Ectodermal cell (in vitro differentiated cells): ENCODE results near the gene TBC1D32.

Experiments used
- H3K27ac ChIP-seq: 2 replicates; pipeline ENCODE4 v1.7.0; 2013; ENCODE audit warnings: mild to moderate bottlenecking, low read depth, low read length; ENCODE audit not compliant: insufficient read depth, poor library complexity, severe bottlenecking
- H3K27me3 ChIP-seq: 2 replicates; pipeline ENCODE4 v1.7.0; 2013; ENCODE audit warnings: mild to moderate bottlenecking, low read length; ENCODE audit not compliant: insufficient read depth, control insufficient read depth, poor library complexity, severe bottlenecking
- H3K36me3 ChIP-seq: one replicate; pipeline ENCODE4 v1.7.0; 2013; ENCODE audit warnings: low read length; ENCODE audit not compliant: control insufficient read depth, insufficient read depth
- H3K4me1 ChIP-seq: one replicate; pipeline ENCODE4 v1.7.0; 2013; ENCODE audit warnings: low read length; ENCODE audit not compliant: control insufficient read depth, insufficient read depth
- H3K4me3 ChIP-seq: 2 replicates; pipeline ENCODE4 v1.7.0; 2013; ENCODE audit warnings: low read depth, low read length, control low read depth; ENCODE audit not compliant: insufficient read depth
- H3K9me3 ChIP-seq: 2 replicates; pipeline ENCODE4 v1.7.0; 2013; ENCODE audit warnings: mild to moderate bottlenecking, low read length, moderate library complexity; ENCODE audit not compliant: control insufficient read depth
- WGBS, 2 experiments: methylation state at CpG; one replicate each; pipeline ENCODE4 v1.1.7; 2013; ENCODE audit warnings: missing lambda C conversion rate in 2 of 2; 5-methylcytosine and 5-hydroxymethylcytosine counted together

TBC1D32 gene

DNA sequence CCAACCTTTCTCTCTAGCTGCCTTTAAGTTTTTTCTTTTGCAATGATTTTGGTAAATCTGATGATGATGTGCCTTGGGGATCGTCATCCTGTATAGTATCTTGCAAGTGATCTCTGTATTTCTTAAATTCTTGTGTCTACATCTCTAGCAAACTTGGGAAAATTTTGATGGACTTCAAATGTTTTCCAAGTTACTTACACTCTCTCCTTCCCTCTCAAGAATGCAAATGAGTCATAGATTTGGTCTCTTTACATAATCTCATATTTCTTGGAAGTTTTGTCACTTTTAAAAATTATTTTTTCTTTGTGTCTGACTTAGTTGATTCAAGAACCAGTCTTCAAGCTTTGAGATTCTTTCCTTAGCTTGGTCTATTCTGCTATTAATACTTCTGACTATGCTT lies 176.4 kb downstream of the TBC1D32 start:
- no peaks in the 10 kb centered on the region for H3K4me1 ChIP-seq

GRCh38 chr6:121143476-121143875 lies 190.8 kb downstream of the TBC1D32 start:
- Histone ChIP-seq H3K27me3 (no peaks in the 10 kb centered on the region), H3K4me1 (no peaks in the 10 kb centered on the region), H3K9me3 (no peaks in the 10 kb centered on the region), H3K27ac (no peak overlapping the region), H3K36me3 (no peaks in the 10 kb centered on the region), H3K4me3 (no peak overlapping the region)
- WGBS, 2 experiments, result 88 to 93% methylated on average over 2 of the region's 2 CpGs

More for the DNA sequence above, 176.4 kb downstream of the TBC1D32 start:
- H3K9me3 ChIP-seq, result no peaks in the 10 kb centered on the region
- WGBS, 2 experiments, result 89 to 100% methylated on average over 1 of the region's 1 CpG
- H3K27ac ChIP-seq, result no peak overlapping the region
- no peak overlapping the region for H3K4me3 ChIP-seq
- peaks cover 24% of the 10 kb centered on the region for H3K36me3 ChIP-seq
- H3K27me3 ChIP-seq, result no peaks in the 10 kb centered on the region

DNA sequence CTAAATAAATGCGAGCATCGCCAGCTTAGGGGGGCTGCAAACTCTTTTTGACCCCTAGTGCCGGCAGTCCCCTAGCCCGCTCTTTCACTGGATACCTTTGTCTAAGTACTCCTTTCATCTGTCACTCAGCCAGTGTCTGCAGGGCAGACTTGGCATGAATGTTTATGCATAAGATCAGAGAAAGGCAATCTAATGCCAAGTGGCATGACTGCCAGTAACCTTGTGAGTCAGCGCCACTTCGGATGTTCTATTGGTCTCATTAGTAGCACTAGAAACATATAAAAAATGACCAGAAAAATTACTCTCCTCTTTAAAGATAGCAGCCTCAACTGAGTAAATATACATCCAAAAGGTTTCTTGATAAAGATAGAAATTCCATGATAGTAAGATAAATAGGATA lies 192.2 kb downstream of the TBC1D32 start:
- Histone ChIP-seq H3K4me1 (no peaks in the 10 kb centered on the region), H3K27me3 (no peaks in the 10 kb centered on the region), H3K4me3 (no peak overlapping the region), H3K36me3 (no peaks in the 10 kb centered on the region), H3K9me3 (no peaks in the 10 kb centered on the region), H3K27ac (no peak overlapping the region)
- WGBS, 2 experiments, result 95 to 97% methylated on average over 6 of the region's 6 CpGs

GRCh38 chr6:121135425-121135824 lies 198.9 kb downstream of the TBC1D32 start:
- no peaks in the 10 kb centered on the region for H3K36me3 ChIP-seq

GRCh38 chr6:121134922-121135321 lies 199.4 kb downstream of the TBC1D32 start:
- Histone ChIP-seq H3K9me3 (no peaks in the 10 kb centered on the region), H3K36me3 (no peaks in the 10 kb centered on the region), H3K27me3 (no peaks in the 10 kb centered on the region), H3K27ac (no peak overlapping the region), H3K4me3 (no peak overlapping the region), H3K4me1 (no peaks in the 10 kb centered on the region)

More at GRCh38 chr6:121135425-121135824, 198.9 kb downstream of the TBC1D32 start:
- H3K27me3 ChIP-seq, result no peaks in the 10 kb centered on the region
- no peaks in the 10 kb centered on the region for H3K4me1 ChIP-seq
- H3K9me3 ChIP-seq, result no peaks in the 10 kb centered on the region
- no peak overlapping the region for H3K4me3 ChIP-seq
- H3K27ac ChIP-seq, result no peak overlapping the region

DNA sequence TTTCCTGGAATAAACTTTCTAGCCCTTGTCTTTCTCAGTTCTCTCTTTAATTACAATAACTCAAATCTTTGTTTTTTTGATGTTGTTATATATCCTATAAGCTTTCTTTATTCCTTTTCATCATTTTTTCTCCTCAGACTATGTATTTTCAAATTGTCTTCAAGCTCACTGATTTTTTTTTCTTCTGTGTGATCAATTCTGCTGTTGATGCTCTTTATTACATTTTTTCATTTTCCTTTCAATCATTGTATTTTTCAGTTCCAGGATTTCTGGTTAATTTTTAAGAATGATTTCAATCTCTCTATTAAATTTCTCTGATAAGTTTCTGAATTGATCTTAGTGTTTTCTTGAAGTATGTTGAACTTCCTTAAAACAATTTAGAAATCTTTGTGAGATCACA lies 209.7 kb downstream of the TBC1D32 start:
- Histone ChIP-seq H3K4me1 (no peaks in the 10 kb centered on the region), H3K27me3 (no peaks in the 10 kb centered on the region), H3K4me3 (no peak overlapping the region), H3K27ac (no peak overlapping the region), H3K36me3 (peaks cover 18% of the 10 kb centered on the region), H3K9me3 (no peaks in the 10 kb centered on the region)

DNA sequence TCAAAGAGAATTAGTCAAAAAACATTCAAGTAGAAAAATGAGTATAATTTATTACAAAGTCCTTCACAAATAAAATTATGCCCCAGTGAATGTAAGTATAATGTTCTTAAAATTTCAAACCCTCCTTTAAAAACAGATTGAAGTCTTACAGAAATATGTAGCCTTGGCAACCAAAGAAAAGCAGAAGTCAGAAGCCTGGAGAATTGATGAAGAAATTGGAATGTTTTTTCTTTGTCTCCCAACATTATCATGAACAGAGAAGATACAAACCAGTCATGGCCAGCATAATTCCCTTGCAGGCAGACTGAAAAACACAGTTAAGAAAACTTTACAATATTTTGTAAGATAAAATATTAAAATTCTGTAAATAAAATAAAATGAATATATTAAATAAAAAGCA lies 221.9 kb downstream of the TBC1D32 start:
- H3K4me3 ChIP-seq, result no peak overlapping the region
- H3K9me3 ChIP-seq, result no peaks in the 10 kb centered on the region
- no peaks in the 10 kb centered on the region for H3K4me1 ChIP-seq

GRCh38 chr6:121110733-121111132 lies 223.5 kb downstream of the TBC1D32 start:
- Histone ChIP-seq H3K27ac (no peak overlapping the region), H3K4me1 (no peaks in the 10 kb centered on the region), H3K9me3 (no peaks in the 10 kb centered on the region), H3K4me3 (no peak overlapping the region), H3K27me3 (no peaks in the 10 kb centered on the region), H3K36me3 (no peaks in the 10 kb centered on the region)
- 97 to 100% methylated on average over 2 to 4 of the region's 4 CpGs for WGBS, 2 experiments

More for the DNA sequence above, 221.9 kb downstream of the TBC1D32 start:
- Histone ChIP-seq H3K27me3 (no peaks in the 10 kb centered on the region), H3K27ac (no peak overlapping the region), H3K36me3 (no peaks in the 10 kb centered on the region)

DNA sequence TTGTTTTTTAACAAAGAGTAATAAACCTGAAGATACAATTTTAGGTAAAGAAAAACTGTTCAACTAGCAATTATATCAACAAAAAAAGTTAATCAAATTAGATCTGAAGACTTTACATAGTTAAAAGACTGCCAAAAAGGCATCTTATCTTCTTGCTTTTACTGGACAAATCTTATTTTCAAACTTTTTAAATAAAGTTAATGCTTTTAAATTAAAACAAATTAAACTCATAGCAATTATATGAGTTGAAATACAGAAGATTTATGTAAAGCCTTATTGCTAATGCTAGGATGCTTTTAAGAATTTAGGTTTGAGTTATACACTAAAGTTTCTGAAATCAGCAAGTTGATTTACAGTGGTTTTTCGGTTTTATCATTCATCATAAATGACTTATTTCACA lies 227.3 kb downstream of the TBC1D32 start:
- Histone ChIP-seq H3K27ac (no peak overlapping the region), H3K9me3 (no peaks in the 10 kb centered on the region), H3K36me3 (no peaks in the 10 kb centered on the region), H3K27me3 (no peaks in the 10 kb centered on the region), H3K4me3 (no peak overlapping the region), H3K4me1 (no peaks in the 10 kb centered on the region)
- no CpG with 5 or more reads among the region's 1 CpG for WGBS, 2 experiments

GRCh38 chr6:121105461-121105860 lies 228.8 kb downstream of the TBC1D32 start:
- 22 to 40% methylated on average over 1 to 4 of the region's 4 CpGs for WGBS, 2 experiments
- no peak overlapping the region for H3K27ac ChIP-seq
- H3K27me3 ChIP-seq, result no peaks in the 10 kb centered on the region
- H3K4me1 ChIP-seq, result no peaks in the 10 kb centered on the region
- no peak overlapping the region for H3K4me3 ChIP-seq
- H3K36me3 ChIP-seq, result no peaks in the 10 kb centered on the region
- H3K9me3 ChIP-seq, result no peaks in the 10 kb centered on the region

GRCh38 chr6:121093928-121094327 lies 240.4 kb downstream of the TBC1D32 start:
- no peak overlapping the region for H3K4me3 ChIP-seq
- H3K4me1 ChIP-seq, result no peaks in the 10 kb centered on the region

More at GRCh38 chr6:121093928-121094327, 240.4 kb downstream of the TBC1D32 start:
- H3K9me3 ChIP-seq, result no peaks in the 10 kb centered on the region
- no peaks in the 10 kb centered on the region for H3K27me3 ChIP-seq
- no peaks in the 10 kb centered on the region for H3K36me3 ChIP-seq
- H3K27ac ChIP-seq, result no peak overlapping the region
